Mammary epithelial cell (primary cell): ENCODE data around the gene DHX34.

Experiments used
- CTCF ChIP-seq, 2 donors: IDR thresholded peaks in 1 of 2; conservative IDR thresholded peaks in 1 of 2; 2 replicates each; pipeline ENCODE4 v1.5.1; 2011 to 2012; ENCODE audit warnings: inconsistent platforms in 2 of 2, low read length in 2 of 2, mild to moderate bottlenecking in 2 of 2, control low read depth in 1 of 2, low read depth in 1 of 2; ENCODE audit not compliant: insufficient read depth in 1 of 2; ENCODE audit errors: extremely low read depth in 1 of 2
- EZH2 ChIP-seq: IDR thresholded peaks from 2 replicates; pipeline ENCODE4 v1.6.1; 2012; ENCODE audit warnings: low read length, inconsistent platforms, borderline replicate concordance

DNA sequence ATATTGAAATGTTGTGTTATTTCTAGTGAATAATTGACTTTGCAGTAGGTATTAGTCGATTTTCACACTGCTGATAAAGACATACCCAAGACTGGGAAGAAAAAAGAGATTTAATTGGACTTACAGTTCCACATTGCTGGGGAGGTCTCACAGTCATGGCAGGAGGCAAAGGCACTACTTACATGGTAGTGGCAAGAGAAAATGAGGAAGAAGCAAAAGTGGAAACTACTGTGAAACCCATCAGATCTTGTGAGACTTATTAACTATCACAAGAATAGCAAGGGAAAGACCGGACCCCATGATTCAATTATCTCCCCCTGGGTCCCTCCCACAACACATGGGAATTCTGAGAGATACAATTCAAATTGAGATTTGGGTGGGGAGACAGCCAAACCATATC lies 27.1 kb upstream of the DHX34 start:
- TF ChIP-seq CTCF (conservative IDR thresholded peaks at IDR 0.05 in 1 of 2, IDR thresholded peaks at IDR 0.05 in 1 of 2; ENCODE audit: extremely low read depth in 1 of 2, insufficient read depth in 1 of 2, low read depth in 1 of 2, low read length in 2 of 2) (no peak), EZH2 (no peak)
